ENCODE data around the gene PBX1.

The PBX1 gene

GRCh38 chr1:164558461-164559341, at the start of gene PBX1:
Gene PBX1, plus strand, starts transcription at chr1:164559184.
- H3K4me3 ChIP-seq (replicated peaks; ENCODE audit: low read depth, low read length) = peak within 1 kb of the TSS; percentile 91
- TF ChIP-seq CTCF (IDR thresholded peaks at IDR 0.05; ENCODE audit: low read depth, low read length, missing control alignments) = no peak
- DNase-seq (ENCODE audit: extremely low read depth, low read depth) = peak; percentile 97

- peak; percentile 6 for DNase-seq (ENCODE audit: extremely low read depth, low read depth)
- no peak overlapping the region for H3K4me3 ChIP-seq (replicated peaks; ENCODE audit: low read depth, low read length)
- peak; percentile 18 for TF ChIP-seq CTCF (IDR thresholded peaks at IDR 0.05; ENCODE audit: low read depth, low read length, missing control alignments)
Measured at GRCh38 chr1:164510435-164510834, 48.5 kb upstream of the PBX1 start.

- H3K4me3 ChIP-seq (replicated peaks; ENCODE audit: low read depth, low read length) = no peak overlapping the region
- TF ChIP-seq CTCF (IDR thresholded peaks at IDR 0.05; ENCODE audit: low read depth, low read length, missing control alignments) = no peak
- no peak for DNase-seq (ENCODE audit: extremely low read depth, low read depth)
Measured at GRCh38 chr1:164511001-164511705, 47.8 kb upstream of the PBX1 start.

- no peak for DNase-seq (ENCODE audit: extremely low read depth, low read depth)
- no peak overlapping the region for H3K4me3 ChIP-seq (replicated peaks; ENCODE audit: low read depth, low read length)
- TF ChIP-seq CTCF (IDR thresholded peaks at IDR 0.05; ENCODE audit: low read depth, low read length, missing control alignments) = no peak
Measured at GRCh38 chr1:164515231-164515630, 43.8 kb upstream of the PBX1 start.

- DNase-seq (ENCODE audit: extremely low read depth, low read depth) = no peak
- no peak overlapping the region for H3K4me3 ChIP-seq (replicated peaks; ENCODE audit: low read depth, low read length)
- no peak for TF ChIP-seq CTCF (IDR thresholded peaks at IDR 0.05; ENCODE audit: low read depth, low read length, missing control alignments)
Measured at GRCh38 chr1:164515711-164516331, 43.2 kb upstream of the PBX1 start.

- no peak for TF ChIP-seq CTCF (IDR thresholded peaks at IDR 0.05; ENCODE audit: low read depth, low read length, missing control alignments)
- no peak overlapping the region for H3K4me3 ChIP-seq (replicated peaks; ENCODE audit: low read depth, low read length)
- DNase-seq (ENCODE audit: extremely low read depth, low read depth) = no peak
Measured at GRCh38 chr1:164516591-164516990, 42.4 kb upstream of the PBX1 start.

Measured in HFF-Myc (cell line).